Caco-2 (cell line): Measurements from ENCODE around the gene SEPTIN10. TPM values are rescaled to one million over a fixed set of nuclear protein-coding genes. Genes with fewer than 3 reads are reported as not detected.
A peak's percentile ranks its signal among the peaks of the same experiment; 100 is the strongest.

Source experiments
- BruUV-seq: library from RNA; stranded (reverse); fragments of 400-500 nt; replicated peaks from 2 replicates; lab custom pipeline; 2021; lab: Mats Ljungman, UMichigan
- CTCF ChIA-PET: fragments of 300-600 bp; sonication (Branson Sonifier 250); formaldehyde crosslinking; loops from one replicate; lab custom pipeline; 2022; ENCODE audit warnings: antibody characterized with exemption; lab: Charles Lee
- POLR2A ChIA-PET: fragments of 300-600 bp; sonication (Branson Sonifier 250); formaldehyde crosslinking; loops from one replicate; lab custom pipeline; 2022; ENCODE audit warnings: antibody characterized with exemption; lab: Charles Lee
- DNase-seq, 2 experiments: peaks; one replicate each; pipeline versions ENCODE4 v3.0.0 to v3.0.0-alpha.2; 2020 to 2022
- H3K27me3 ChIP-seq: replicated peaks from 2 replicates; pipeline ENCODE4 v1.6.0; 2011; ENCODE audit warnings: low read length; ENCODE audit not compliant: control insufficient read depth, insufficient read depth
- H3K36me3 ChIP-seq: 2 replicates; pipeline ENCODE4 v1.5.1; 2011; ENCODE audit warnings: low read length; ENCODE audit not compliant: control insufficient read depth, insufficient read depth
- H3K4me1 ChIP-seq: fragments of 250-450 bp; sonication (Bioruptor Pico); 2 replicates; pipeline ENCODE4 v1.5.1; 2020; ENCODE audit warnings: mild to moderate bottlenecking
- H3K4me3 ChIP-seq: 2 replicates; pipeline ENCODE4 v1.5.1; 2011; ENCODE audit warnings: low read depth, mild to moderate bottlenecking, control low read depth, low read length
- H3K9me3 ChIP-seq: fragments of 250-450 bp; sonication (Bioruptor Pico); 2 replicates; pipeline ENCODE4 v1.5.1; 2020; ENCODE audit warnings: mild to moderate bottlenecking, moderate library complexity
- H3K27ac Mint-ChIP-seq: one replicate; pipeline ENCODE4 v1.8.0; 2022; ENCODE audit warnings: mixed read lengths; ENCODE audit not compliant: unreplicated experiment
- H3K27me3 Mint-ChIP-seq: one replicate; pipeline ENCODE4 v1.8.0; 2022; ENCODE audit warnings: mixed read lengths; ENCODE audit not compliant: insufficient read depth, unreplicated experiment
- H3K36me3 Mint-ChIP-seq: one replicate; pipeline ENCODE4 v1.8.0; 2022; ENCODE audit warnings: mild to moderate bottlenecking, mixed read lengths; ENCODE audit not compliant: insufficient read depth, unreplicated experiment
- H3K4me1 Mint-ChIP-seq: one replicate; pipeline ENCODE4 v1.8.0; 2022; ENCODE audit warnings: low read depth, mixed read lengths; ENCODE audit not compliant: unreplicated experiment
- H3K4me3 Mint-ChIP-seq: one replicate; pipeline ENCODE4 v1.8.0; 2022; ENCODE audit warnings: mild to moderate bottlenecking, moderate library complexity, mixed read lengths; ENCODE audit not compliant: unreplicated experiment
- H3K9me3 Mint-ChIP-seq: one replicate; pipeline ENCODE4 v1.8.0; 2022; ENCODE audit warnings: mixed read lengths; ENCODE audit not compliant: unreplicated experiment
- CTCF ChIP-seq, 2 experiments: fragments of 200-600 bp in 1 of 2; IDR thresholded peaks; 1 replicate in 1 of 2; 2 replicates in 1 of 2; pipeline versions ENCODE4 v1.5.1 to v1.8.0; 2011 to 2022; ENCODE audit warnings: antibody characterized with exemption in 1 of 2, control low read depth in 1 of 2, inconsistent platforms in 1 of 2, low read depth in 1 of 2, low read length in 1 of 2, mild to moderate bottlenecking in 1 of 2, moderate library complexity in 1 of 2; ENCODE audit not compliant: insufficient read depth in 1 of 2, severe bottlenecking in 1 of 2, unreplicated experiment in 1 of 2
- intact Hi-C: fragments of 100-400 bp; cut with micrococcal nuclease; formaldehyde crosslinking; loops from one replicate; pipeline ENCODE4 v1.10.0; 2022; ENCODE audit not compliant: unreplicated experiment
- total RNA-seq: library from RNA; stranded (reverse); gene quantifications from 2 replicates; pipeline ENCODE4 v1.2.3, GENCODE V29; 2022

Gene SEPTIN10
- total RNA-seq, 1 experiment from 2014 or later, result 83.7 TPM

- Mint-ChIP-seq H3K9me3 (no peaks in the 10 kb centered on the region), H3K27me3 (no peaks in the 10 kb centered on the region), H3K4me1 (peaks cover 19% of the 10 kb centered on the region), H3K36me3 (peaks cover 23% of the 10 kb centered on the region), H3K27ac (no peak overlapping the region), H3K4me3 (no peak overlapping the region)
- peaks cover 3% of the 10 kb centered on the region for H3K4me1 ChIP-seq
- CTCF ChIA-PET, result no interaction called here
- no peak overlapping the region for H3K4me3 ChIP-seq
- no peaks in the 10 kb centered on the region for H3K36me3 ChIP-seq
- POLR2A ChIA-PET, result no interaction called here
- BruUV-seq, result no TSS peak
- H3K27me3 ChIP-seq, result no peaks in the 10 kb centered on the region
- no peaks in the 10 kb centered on the region for H3K9me3 ChIP-seq
- no peak for DNase-seq
- intact Hi-C loops, result no loop called here
- TF ChIP-seq CTCF (IDR thresholded peaks at IDR 0.05; ENCODE audit: insufficient read depth in 1 of 2, low read depth in 1 of 2, low read length in 1 of 2, severe bottlenecking in 1 of 2, unreplicated experiment in 1 of 2), result no peak
These were observed 49.7 kb downstream of the SEPTIN10 start for GRCh38 chr2:109563980-109564550.

- Mint-ChIP-seq H3K27ac (no peak overlapping the region), H3K4me3 (no peak overlapping the region), H3K9me3 (no peaks in the 10 kb centered on the region), H3K4me1 (peaks cover 19% of the 10 kb centered on the region), H3K36me3 (peaks cover 23% of the 10 kb centered on the region), H3K27me3 (no peaks in the 10 kb centered on the region)
- BruUV-seq, result no TSS peak
- no peak for DNase-seq
- Histone ChIP-seq H3K36me3 (no peaks in the 10 kb centered on the region), H3K9me3 (no peaks in the 10 kb centered on the region), H3K27me3 (no peaks in the 10 kb centered on the region), H3K4me1 (peaks cover 11% of the 10 kb centered on the region), H3K4me3 (no peak overlapping the region)
- POLR2A ChIA-PET, result no interaction called here
- CTCF ChIA-PET, result no interaction called here
- no peak for TF ChIP-seq CTCF (IDR thresholded peaks at IDR 0.05; ENCODE audit: insufficient read depth in 1 of 2, low read depth in 1 of 2, low read length in 1 of 2, severe bottlenecking in 1 of 2, unreplicated experiment in 1 of 2)
- intact Hi-C loops, result no loop called here
These were observed 50.5 kb downstream of the SEPTIN10 start for GRCh38 chr2:109563288-109563687.

GRCh38 chr2:109562421-109562820 lies 51.3 kb downstream of the SEPTIN10 start:
- Histone ChIP-seq H3K27me3 (no peaks in the 10 kb centered on the region), H3K36me3 (no peaks in the 10 kb centered on the region), H3K4me3 (no peak overlapping the region), H3K9me3 (no peaks in the 10 kb centered on the region), H3K4me1 (peaks cover 18% of the 10 kb centered on the region)
- no peak for DNase-seq
- Mint-ChIP-seq H3K4me1 (peaks cover 19% of the 10 kb centered on the region), H3K36me3 (peaks cover 23% of the 10 kb centered on the region), H3K9me3 (no peaks in the 10 kb centered on the region), H3K27ac (peak overlapping the region; percentile 6), H3K27me3 (no peaks in the 10 kb centered on the region), H3K4me3 (no peak overlapping the region)
- ChIA-PET POLR2A (no interaction called here), CTCF (no interaction called here)
- TF ChIP-seq CTCF (IDR thresholded peaks at IDR 0.05; ENCODE audit: insufficient read depth in 1 of 2, low read depth in 1 of 2, low read length in 1 of 2, severe bottlenecking in 1 of 2, unreplicated experiment in 1 of 2), result no peak
- intact Hi-C loops, result no loop called here
- BruUV-seq, result no TSS peak
